ENCODE results near the gene MAN2B2. TPM values are rescaled to one million over a fixed set of nuclear protein-coding genes. Genes with fewer than 3 reads are reported as not detected.

MAN2B2 gene
- total and polyA plus RNA-seq, 2 of the 8 experiments (the other 6 are each of a cell fraction or from before 2014, with no cell fraction given): 3.3 to 4.0 TPM

- H2AFZ ChIP-seq (ENCODE audit: low read length): no peak overlapping the region
- H4K5ac ChIP-seq (ENCODE audit: insufficient read length, low read depth, low read length): no peak overlapping the region
- peaks cover 0 to 2% of the 10 kb centered on the region in 2 experiments; a peak in 1 of 4 replicates for H3K9me3 ChIP-seq (ENCODE audit: insufficient read depth in 2 of 2, low read depth in 1 of 2, low read length in 1 of 2)
- peaks cover 0 to 9% (median 3%) of the 10 kb centered on the region in 4 experiments; a peak in 4 of 8 replicates for H3K36me3 ChIP-seq (ENCODE audit: control insufficient read depth in 2 of 4, insufficient read depth in 4 of 4, low read length in 3 of 4)
- H2BK20ac ChIP-seq (ENCODE audit: low read length): no peak overlapping the region
- peaks cover 5% of the 10 kb centered on the region; the same call in 1 of the 2 replicates for H3K79me1 ChIP-seq (ENCODE audit: low read depth, low read length)
- no peak overlapping the region for H3K18ac ChIP-seq (ENCODE audit: extremely low read depth, low read length)
- H3K27ac ChIP-seq (ENCODE audit: low read depth, low read length): no peak overlapping the region
- H3K4ac ChIP-seq (replicated peaks; ENCODE audit: insufficient read length, low read depth, low read length): no peak overlapping the region
- H2BK15ac ChIP-seq (ENCODE audit: low read length): no peak overlapping the region
- ChIA-PET CTCF (ENCODE audit: partially characterized antibody) (interaction anchor here (1.0 to 1.4 kb wide), 4 partner anchors 10 to 101 kb away, joined by 3 to 4 read pairs (median 3); no protein-coding TSS in a partner anchor), POLR2A (ENCODE audit: partially characterized antibody) (interaction anchor here (1.3 kb wide), 1 partner anchor 26 kb away, joined by 4 read pairs; a partner anchor contains a TSS)
- no peak overlapping the region for H2BK5ac ChIP-seq (ENCODE audit: low read depth, low read length)
- no peaks in the 10 kb centered on the region for H3K27me3 ChIP-seq (replicated peaks in 1 of 4; ENCODE audit: control insufficient read depth in 3 of 4, extremely low read depth in 1 of 4, insufficient read depth in 3 of 4, low read length in 3 of 4)
- H3K79me2 ChIP-seq (ENCODE audit: control insufficient read depth in 1 of 2, insufficient read depth in 2 of 2, low read length in 2 of 2): peaks cover 0 to 8% of the 10 kb centered on the region in 2 experiments; a peak in 2 of 4 replicates
- no peaks in the 10 kb centered on the region for H3K23me2 ChIP-seq (ENCODE audit: low read depth, low read length)
- DNase-seq (ENCODE audit: low read depth in 1 of 2, low spot score in 2 of 2): no peak
- H3K14ac ChIP-seq (ENCODE audit: insufficient read length): no peak overlapping the region
- TF ChIP-seq POLR2AphosphoS5 (IDR thresholded peaks at IDR 0.05; ENCODE audit: low read depth, low read length) (no peak), GTF2F1 (IDR thresholded peaks at IDR 0.05; ENCODE audit: borderline replicate concordance, low read depth, low read length) (no peak), SP1 (IDR thresholded peaks at IDR 0.05; ENCODE audit: low read depth, low read length) (no peak), NRF1 (IDR thresholded peaks at IDR 0.05; ENCODE audit: low read depth, low read length) (no peak), SUZ12 (IDR thresholded peaks at IDR 0.05; ENCODE audit: low read length) (no peak), BCL11A (IDR thresholded peaks at IDR 0.05; ENCODE audit: low read depth in 2 of 2, low read length in 2 of 2) (no peak), SP4 (IDR thresholded peaks at IDR 0.05; ENCODE audit: low read length) (no peak), HDAC2 (IDR thresholded peaks at IDR 0.05; ENCODE audit: borderline replicate concordance in 1 of 2, low read depth in 2 of 2, low read length in 2 of 2) (no peak), PHF8 (conservative IDR thresholded peaks at IDR 0.05; ENCODE audit: low read depth, low read length) (no peak)
- no peak overlapping the region for H3K4me2 ChIP-seq (ENCODE audit: insufficient read depth in 1 of 2, low read depth in 2 of 2, low read length in 2 of 2)
- H4K91ac ChIP-seq (replicated peaks; ENCODE audit: insufficient read length, low read length): no peak overlapping the region
- H3K56ac ChIP-seq (replicated peaks; ENCODE audit: insufficient read length, low read depth, low read length): no peak overlapping the region
- H3K4me3 ChIP-seq (ENCODE audit: extremely low read depth in 1 of 4, insufficient read depth in 2 of 4, low read depth in 3 of 4, low read length in 4 of 4): no peak overlapping the region
- no peak for FAIRE-seq
- H2BK120ac ChIP-seq (replicated peaks; ENCODE audit: low read depth, low read length): no peak overlapping the region
- WGBS, 2 experiments (ENCODE audit: extremely low coverage in 1 of 2, insufficient coverage in 1 of 2, insufficient read length in 1 of 2, insufficient replicate concordance in 2 of 2, low coverage in 1 of 2, low lambda C conversion rate in 2 of 2, missing lambda C conversion rate in 1 of 2): 68% methylated on average over 6 of the region's 6 CpGs; no CpG with 5 or more reads in 1 of the 2 experiments
- no peaks in the 10 kb centered on the region for H3K4me1 ChIP-seq (replicated peaks in 1 of 4; ENCODE audit: control insufficient read depth in 3 of 4, insufficient read depth in 4 of 4, low read length in 3 of 4)
- no peaks in the 10 kb centered on the region for H4K20me1 ChIP-seq (replicated peaks in 1 of 2; ENCODE audit: control insufficient read depth in 1 of 2, insufficient read depth in 2 of 2, low read length in 2 of 2)
- H2AK5ac ChIP-seq (ENCODE audit: low read depth, low read length): no peak overlapping the region
- no peak overlapping the region for H4K8ac ChIP-seq (ENCODE audit: extremely low read depth, insufficient read depth, low read length)
- no peak overlapping the region for H2BK12ac ChIP-seq (ENCODE audit: low read depth, low read length)
- no peak overlapping the region for H3K9ac ChIP-seq (replicated peaks in 1 of 4; ENCODE audit: extremely low read depth in 1 of 4, low read depth in 3 of 4, low read length in 3 of 4)
- H3K23ac ChIP-seq (ENCODE audit: insufficient read length): no peak overlapping the region
Measured at GRCh38 chr4:6647582-6648230, 72.7 kb downstream of the MAN2B2 start.

Data from H1 (cell line).